ENCODE results near the gene TTLL3. TPM values are rescaled to one million over a fixed set of nuclear protein-coding genes. Genes with fewer than 3 reads are reported as not detected.

Gene TTLL3
- total and polyA plus RNA-seq, 2 of the 13 experiments (the other 11 are each of a cell fraction or from before 2014, with no cell fraction given): 9.5 to 51.2 TPM

- TF ChIP-seq TEF (CRISPR knock-in tag; IDR thresholded peaks at IDR 0.05) (no peak), DPF2 (CRISPR knock-in tag; IDR thresholded peaks at IDR 0.05; ENCODE audit: borderline replicate concordance, low read depth) (no peak), GPN1 (CRISPR knock-in tag; IDR thresholded peaks at IDR 0.05; ENCODE audit: borderline replicate concordance) (no peak), ZNF230 (CRISPR knock-in tag; IDR thresholded peaks at IDR 0.05) (no peak), ZFX (CRISPR knock-in tag; IDR thresholded peaks at IDR 0.05; ENCODE audit: low read depth) (peak; percentile 54), NFE2 (CRISPR knock-in tag; IDR thresholded peaks at IDR 0.05) (no peak), NONO (IDR thresholded peaks at IDR 0.05) (no peak), NONO (CRISPR knock-in tag; conservative IDR thresholded peaks at IDR 0.05) (peak; percentile 48; the same call in 1 of the 2 replicates), ZNF816 (CRISPR knock-in tag; IDR thresholded peaks at IDR 0.05; ENCODE audit: borderline replicate concordance) (no peak), SKI (IDR thresholded peaks at IDR 0.05; ENCODE audit: partially characterized antibody) (no peak), ATF7-NPFF (CRISPR knock-in tag; IDR thresholded peaks at IDR 0.05; ENCODE audit: low read depth) (peak; percentile 55; the same call in 1 of the 2 replicates), ZNF143 (CRISPR knock-in tag; IDR thresholded peaks at IDR 0.05) (no peak), SKIL (CRISPR knock-in tag; IDR thresholded peaks at IDR 0.05; ENCODE audit: borderline replicate concordance) (no peak), HDAC2 (CRISPR knock-in tag; IDR thresholded peaks at IDR 0.05) (peak; percentile 59), ZNF512 (CRISPR knock-in tag; IDR thresholded peaks at IDR 0.05) (no peak), ZSCAN9 (CRISPR knock-in tag; IDR thresholded peaks at IDR 0.05; ENCODE audit: borderline replicate concordance) (no peak), IKZF5 (CRISPR knock-in tag; IDR thresholded peaks at IDR 0.05) (peak; percentile 74; the same call in 1 of the 2 replicates), TIGD3 (CRISPR knock-in tag; IDR thresholded peaks at IDR 0.05; ENCODE audit: borderline replicate concordance) (no peak), ZBTB2 (CRISPR knock-in tag; IDR thresholded peaks at IDR 0.05; ENCODE audit: low read depth) (no peak), ZMYM3 (CRISPR knock-in tag; IDR thresholded peaks at IDR 0.05) (no peak), FOXA1 (IDR thresholded peaks at IDR 0.05) (no peak), FOXA1 (CRISPR knock-in tag; IDR thresholded peaks at IDR 0.05) (no peak), ZMYM4 (CRISPR knock-in tag; IDR thresholded peaks at IDR 0.05) (no peak)
Measured at GRCh38 chr3:9862391-9863057, 52.5 kb downstream of the TTLL3 start (continued).

Measured in HepG2 (cell line).